Testis (tissue), 2 donors: Measurements from ENCODE around the gene AFF1.

Experiments used
- POLR2A ChIP-seq: fragments of 450-650 bp; IDR thresholded peaks from one replicate; pipeline ENCODE4 v1.6.1; 2017; ENCODE audit warnings: antibody characterized with exemption, mild to moderate bottlenecking, moderate library complexity
- TF ChIP-seq, protein P1 (sequence below), 3 experiments: fragments of 450-650 bp in 2 of 3; fragments of 200-600 bp in 1 of 3; sonication (generic) in 1 of 3; IDR thresholded peaks; one replicate each; pipeline ENCODE4 v1.5.1; 2016 to 2019; ENCODE audit warnings: antibody characterized with exemption in 3 of 3, mild to moderate bottlenecking in 2 of 3, moderate library complexity in 1 of 3

GRCh38 chr4:87025023-87025613 is 90.3 kb downstream of the AFF1 start:
- TF ChIP-seq, protein P1, sequence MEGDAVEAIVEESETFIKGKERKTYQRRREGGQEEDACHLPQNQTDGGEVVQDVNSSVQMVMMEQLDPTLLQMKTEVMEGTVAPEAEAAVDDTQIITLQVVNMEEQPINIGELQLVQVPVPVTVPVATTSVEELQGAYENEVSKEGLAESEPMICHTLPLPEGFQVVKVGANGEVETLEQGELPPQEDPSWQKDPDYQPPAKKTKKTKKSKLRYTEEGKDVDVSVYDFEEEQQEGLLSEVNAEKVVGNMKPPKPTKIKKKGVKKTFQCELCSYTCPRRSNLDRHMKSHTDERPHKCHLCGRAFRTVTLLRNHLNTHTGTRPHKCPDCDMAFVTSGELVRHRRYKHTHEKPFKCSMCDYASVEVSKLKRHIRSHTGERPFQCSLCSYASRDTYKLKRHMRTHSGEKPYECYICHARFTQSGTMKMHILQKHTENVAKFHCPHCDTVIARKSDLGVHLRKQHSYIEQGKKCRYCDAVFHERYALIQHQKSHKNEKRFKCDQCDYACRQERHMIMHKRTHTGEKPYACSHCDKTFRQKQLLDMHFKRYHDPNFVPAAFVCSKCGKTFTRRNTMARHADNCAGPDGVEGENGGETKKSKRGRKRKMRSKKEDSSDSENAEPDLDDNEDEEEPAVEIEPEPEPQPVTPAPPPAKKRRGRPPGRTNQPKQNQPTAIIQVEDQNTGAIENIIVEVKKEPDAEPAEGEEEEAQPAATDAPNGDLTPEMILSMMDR (IDR thresholded peaks at IDR 0.05): no peak
- no peak for TF ChIP-seq POLR2A
